Fibroblast of lung (primary cell): ENCODE data around the gene IZUMO1.

Source experiments
- EZH2 ChIP-seq: IDR thresholded peaks from 2 replicates; pipeline ENCODE4 v1.5.1; 2012; ENCODE audit warnings: low read length, control low read depth, mild to moderate bottlenecking; ENCODE audit errors: missing control alignments
- TF ChIP-seq, protein P1 (sequence below), 2 donors: IDR thresholded peaks in 1 of 2; conservative IDR thresholded peaks in 1 of 2; 1 replicate in 1 of 2; 2 replicates in 1 of 2; pipeline ENCODE4 v1.5.1; 2011 to 2012; ENCODE audit warnings: low read length in 2 of 2, control low read depth in 1 of 2, inconsistent platforms in 1 of 2, low read depth in 1 of 2, mild to moderate bottlenecking in 1 of 2

DNA sequence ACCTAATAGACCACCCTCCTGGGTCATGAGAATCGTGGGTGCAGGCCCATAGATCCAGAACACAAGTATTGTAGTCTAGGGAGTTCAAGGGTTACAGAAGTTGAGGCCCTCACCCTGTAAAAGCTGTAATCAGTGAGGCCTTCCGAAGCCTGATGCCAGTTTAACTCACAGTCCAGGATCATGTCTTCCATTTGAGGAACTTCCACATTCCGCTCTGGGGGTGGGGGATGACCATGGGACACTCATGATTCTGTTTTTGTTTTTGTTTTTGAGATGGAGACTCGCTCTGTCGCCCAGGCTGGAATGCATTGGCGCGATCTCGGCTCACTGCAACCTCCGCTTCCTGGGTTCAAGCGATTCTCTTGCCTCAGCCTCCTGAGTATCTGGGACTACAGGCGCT lies 4.6 kb downstream of the IZUMO1 start:
- TF ChIP-seq, protein P1, sequence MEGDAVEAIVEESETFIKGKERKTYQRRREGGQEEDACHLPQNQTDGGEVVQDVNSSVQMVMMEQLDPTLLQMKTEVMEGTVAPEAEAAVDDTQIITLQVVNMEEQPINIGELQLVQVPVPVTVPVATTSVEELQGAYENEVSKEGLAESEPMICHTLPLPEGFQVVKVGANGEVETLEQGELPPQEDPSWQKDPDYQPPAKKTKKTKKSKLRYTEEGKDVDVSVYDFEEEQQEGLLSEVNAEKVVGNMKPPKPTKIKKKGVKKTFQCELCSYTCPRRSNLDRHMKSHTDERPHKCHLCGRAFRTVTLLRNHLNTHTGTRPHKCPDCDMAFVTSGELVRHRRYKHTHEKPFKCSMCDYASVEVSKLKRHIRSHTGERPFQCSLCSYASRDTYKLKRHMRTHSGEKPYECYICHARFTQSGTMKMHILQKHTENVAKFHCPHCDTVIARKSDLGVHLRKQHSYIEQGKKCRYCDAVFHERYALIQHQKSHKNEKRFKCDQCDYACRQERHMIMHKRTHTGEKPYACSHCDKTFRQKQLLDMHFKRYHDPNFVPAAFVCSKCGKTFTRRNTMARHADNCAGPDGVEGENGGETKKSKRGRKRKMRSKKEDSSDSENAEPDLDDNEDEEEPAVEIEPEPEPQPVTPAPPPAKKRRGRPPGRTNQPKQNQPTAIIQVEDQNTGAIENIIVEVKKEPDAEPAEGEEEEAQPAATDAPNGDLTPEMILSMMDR (conservative IDR thresholded peaks at IDR 0.05 in 1 of 2, IDR thresholded peaks at IDR 0.05 in 1 of 2; ENCODE audit: low read depth in 1 of 2, low read length in 2 of 2) = no peak
- TF ChIP-seq EZH2 = no peak
